ENCODE results near the gene DUSP15.

GRCh38 chr20:31819083-31819784 lies 51.1 kb downstream of the DUSP15 start, which contains the start of gene MYLK2:
- no peak for TF ChIP-seq EZH2phosphoT487 (IDR thresholded peaks at IDR 0.05; ENCODE audit: borderline replicate concordance, low read length)
- no peak for TF ChIP-seq CTCF (IDR thresholded peaks at IDR 0.05; ENCODE audit: low read depth, low read length, poor library complexity, severe bottlenecking)

Data from DOHH2 (cell line).